Mucosa of descending colon (tissue), 3 donors: ENCODE results near the gene ACBD4. TPM values are rescaled to one million over a fixed set of nuclear protein-coding genes. Genes with fewer than 3 reads are reported as not detected.

ENCODE experiments used
- ATAC-seq: fragments of 200-7000 bp; cut with Tn5 transposase; one replicate; pipeline ENCODE4 v1.9.1; 2020; ENCODE audit warnings: mild to moderate bottlenecking, moderate library complexity
- DNase-seq, 3 donors: peaks; one replicate each; pipeline ENCODE4 v3.0.0-alpha.2; 2020
- H3K36me3 ChIP-seq: fragments of 200-600 bp; one replicate; pipeline ENCODE4 v1.8.0; 2021; ENCODE audit warnings: low read depth, mild to moderate bottlenecking
- H3K4me1 ChIP-seq: fragments of 200-600 bp; one replicate; pipeline ENCODE4 v1.8.0; 2021; ENCODE audit warnings: low read depth, mild to moderate bottlenecking
- H3K4me3 ChIP-seq: fragments of 200-600 bp; one replicate; pipeline ENCODE4 v1.8.0; 2021; ENCODE audit warnings: mild to moderate bottlenecking
- H3K9me3 ChIP-seq: fragments of 200-600 bp; one replicate; pipeline ENCODE4 v1.8.0; 2021; ENCODE audit warnings: mild to moderate bottlenecking
- intact Hi-C, 2 donors: fragments of 100-400 bp; cut with DNase I in 1 of 2; cut with micrococcal nuclease in 1 of 2; formaldehyde crosslinking; loops; one replicate each; pipeline versions ENCODE4 v1.11.0 to v1.11.1; 2022; cut with DNase I, micrococcal nuclease
- total RNA-seq, 3 donors: library from RNA; stranded (reverse); fragmentation: NEBNext Ultra II Directional in 2 of 3; extraction: Animal tissue kit (Norgen Biotek cat#: 25700) in 2 of 3; gene quantifications; one replicate each; pipeline versions ENCODE4 v1.2.1 to v1.2.4, GENCODE V29; 2021 to 2023
- TF ChIP-seq, protein P1 (sequence below): fragments of 200-600 bp; IDR thresholded peaks from one replicate; pipeline ENCODE4 v1.8.0; 2022; ENCODE audit warnings: antibody characterized with exemption, mild to moderate bottlenecking
- donor health status: DM: no; HTN: no; CAD: no; lungs with moderate emphysema.
- donor health status: DM: no; HTN: no; CAD: no.
- donor health status: DM: no; HTN: yes; CAD: no.

ACBD4 gene
- total RNA-seq, 3 donors from 2014 or later, result 18.1 to 28.7 (median 26.3) TPM

DNA sequence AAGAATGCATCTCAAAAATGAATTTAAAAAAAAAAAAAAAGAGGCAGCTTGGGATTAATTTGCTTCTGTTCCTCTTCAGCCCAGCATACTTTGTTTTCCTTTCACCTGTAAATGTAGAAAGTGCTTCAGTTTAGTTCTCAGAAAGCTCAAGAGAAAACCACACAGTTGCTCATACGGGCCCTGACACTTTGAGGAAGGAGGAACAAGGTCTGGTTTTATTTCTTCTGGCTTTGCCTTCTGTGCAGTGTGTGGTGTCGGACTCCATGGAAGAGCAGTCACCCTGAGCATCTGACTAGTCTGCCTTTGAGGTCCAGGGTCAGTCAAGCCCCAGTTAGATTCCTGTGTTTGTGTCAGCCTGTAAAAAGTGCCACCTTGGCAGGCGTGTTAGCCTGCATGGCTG lies 46.7 kb upstream of the ACBD4 start:
- Histone ChIP-seq H3K36me3 (peaks cover 5% of the 10 kb centered on the region), H3K9me3 (no peaks in the 10 kb centered on the region), H3K4me3 (no peak overlapping the region), H3K4me1 (peaks cover 15% of the 10 kb centered on the region)
- TF ChIP-seq, protein P1, sequence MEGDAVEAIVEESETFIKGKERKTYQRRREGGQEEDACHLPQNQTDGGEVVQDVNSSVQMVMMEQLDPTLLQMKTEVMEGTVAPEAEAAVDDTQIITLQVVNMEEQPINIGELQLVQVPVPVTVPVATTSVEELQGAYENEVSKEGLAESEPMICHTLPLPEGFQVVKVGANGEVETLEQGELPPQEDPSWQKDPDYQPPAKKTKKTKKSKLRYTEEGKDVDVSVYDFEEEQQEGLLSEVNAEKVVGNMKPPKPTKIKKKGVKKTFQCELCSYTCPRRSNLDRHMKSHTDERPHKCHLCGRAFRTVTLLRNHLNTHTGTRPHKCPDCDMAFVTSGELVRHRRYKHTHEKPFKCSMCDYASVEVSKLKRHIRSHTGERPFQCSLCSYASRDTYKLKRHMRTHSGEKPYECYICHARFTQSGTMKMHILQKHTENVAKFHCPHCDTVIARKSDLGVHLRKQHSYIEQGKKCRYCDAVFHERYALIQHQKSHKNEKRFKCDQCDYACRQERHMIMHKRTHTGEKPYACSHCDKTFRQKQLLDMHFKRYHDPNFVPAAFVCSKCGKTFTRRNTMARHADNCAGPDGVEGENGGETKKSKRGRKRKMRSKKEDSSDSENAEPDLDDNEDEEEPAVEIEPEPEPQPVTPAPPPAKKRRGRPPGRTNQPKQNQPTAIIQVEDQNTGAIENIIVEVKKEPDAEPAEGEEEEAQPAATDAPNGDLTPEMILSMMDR, result no peak
- ATAC-seq (no peak), DNase-seq (no peak)
- intact Hi-C loops, result no loop called here

DNA sequence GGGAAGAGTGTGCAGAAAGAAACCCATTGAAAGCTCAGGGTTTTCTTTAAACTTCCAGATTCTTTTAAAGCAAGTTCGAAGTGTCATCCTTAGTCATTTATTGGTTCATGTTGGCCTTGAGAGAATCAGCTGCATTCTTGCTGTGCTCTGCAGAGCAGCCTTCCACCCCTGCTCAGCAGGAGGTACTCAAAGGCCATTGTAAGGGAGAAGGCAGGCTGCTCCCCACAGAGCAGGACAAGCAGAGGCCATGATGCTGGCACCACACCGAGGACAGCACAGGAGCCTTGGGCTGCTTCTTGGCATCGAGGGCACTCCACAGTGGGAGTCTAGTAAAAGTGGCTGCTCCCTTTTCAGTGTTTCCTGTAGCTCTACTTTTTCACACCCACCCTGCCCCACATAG lies 44.8 kb upstream of the ACBD4 start:
- DNase-seq (no peak), ATAC-seq (no peak)
- Histone ChIP-seq H3K9me3 (no peaks in the 10 kb centered on the region), H3K36me3 (peaks cover 5% of the 10 kb centered on the region), H3K4me3 (no peak overlapping the region), H3K4me1 (peaks cover 15% of the 10 kb centered on the region)
- TF ChIP-seq, protein P1, result no peak
- intact Hi-C loops, result loop anchor here in 1 of 2 donors (10.0 kb wide), 1 partner anchor 166 kb away; no protein-coding TSS in a partner anchor

DNA sequence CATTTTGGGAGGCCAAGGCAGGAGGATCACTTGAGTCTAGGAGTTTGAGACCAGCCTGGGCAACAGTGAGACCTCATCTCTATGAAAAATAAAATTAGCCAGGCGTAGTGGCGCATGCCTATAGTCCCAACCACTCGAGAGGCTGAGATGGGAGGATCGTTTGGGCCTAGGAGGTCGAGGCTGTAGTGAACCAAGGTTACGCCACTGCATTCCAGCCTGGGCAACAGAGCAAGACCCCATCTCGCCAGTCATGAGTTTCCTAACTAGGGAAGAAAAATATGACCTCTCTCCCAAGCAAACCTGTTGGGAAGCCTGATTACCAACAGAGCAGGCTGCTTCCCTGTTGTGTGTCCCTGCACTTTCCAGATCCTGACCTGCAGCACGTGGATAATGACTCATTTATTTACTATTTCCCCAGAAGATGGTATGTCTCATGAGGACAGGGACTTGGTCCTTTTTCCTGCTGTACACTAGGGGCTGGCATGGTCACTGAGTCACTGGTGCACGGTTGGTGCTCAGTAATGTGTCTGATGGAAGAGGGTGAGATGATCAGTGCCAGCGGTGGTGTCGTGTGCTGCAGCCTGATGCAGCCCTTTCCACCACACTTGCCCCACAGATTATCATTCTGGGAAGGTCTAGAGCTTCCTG lies 43.6 kb upstream of the ACBD4 start:
- no peaks in the 10 kb centered on the region for H3K9me3 ChIP-seq
- peaks cover 14% of the 10 kb centered on the region for H3K4me1 ChIP-seq
- H3K36me3 ChIP-seq, result peaks cover 5% of the 10 kb centered on the region
- TF ChIP-seq, protein P1, result no peak
- intact Hi-C loops, result loop anchor here in 1 of 2 donors (10.0 kb wide), 1 partner anchor 167 kb away; no protein-coding TSS in a partner anchor
- no peak overlapping the region for H3K4me3 ChIP-seq
- no peak for DNase-seq
- no peak for ATAC-seq

DNA sequence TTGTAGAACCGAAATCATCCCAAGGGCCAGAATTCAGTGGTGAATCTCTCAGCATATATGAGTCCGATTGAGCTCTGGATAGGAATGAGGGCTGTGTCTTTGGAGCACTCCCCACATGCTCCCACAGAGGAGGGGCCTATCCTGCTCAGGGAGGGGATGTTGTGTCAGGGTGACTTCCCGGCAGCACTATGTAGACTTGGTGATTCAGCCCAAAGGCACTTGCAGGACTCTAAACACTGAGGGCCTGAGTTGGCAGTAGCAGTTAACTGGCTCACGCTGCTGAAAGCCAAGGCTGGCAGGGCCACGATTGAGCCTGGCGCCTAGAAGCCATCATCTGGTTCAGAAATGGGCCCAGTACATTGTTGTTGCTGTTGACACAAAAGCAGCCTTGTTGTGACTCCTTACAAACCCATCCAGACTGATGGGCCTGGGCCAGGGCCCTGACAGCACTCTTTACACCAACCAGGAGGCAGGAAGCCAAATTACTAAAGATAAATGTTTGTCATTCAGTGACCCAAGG lies 42.5 kb upstream of the ACBD4 start:
- intact Hi-C loops, result loop anchor here in 1 of 2 donors (10.0 kb wide), 1 partner anchor 168 kb away; no protein-coding TSS in a partner anchor
- peak; percentile 78 for ATAC-seq
- Histone ChIP-seq H3K36me3 (peaks cover 10% of the 10 kb centered on the region), H3K4me3 (no peak overlapping the region), H3K4me1 (peaks cover 3% of the 10 kb centered on the region), H3K9me3 (no peaks in the 10 kb centered on the region)
- TF ChIP-seq, protein P1, result no peak
- peak; percentile 49 to 70 (median 54) for DNase-seq

DNA sequence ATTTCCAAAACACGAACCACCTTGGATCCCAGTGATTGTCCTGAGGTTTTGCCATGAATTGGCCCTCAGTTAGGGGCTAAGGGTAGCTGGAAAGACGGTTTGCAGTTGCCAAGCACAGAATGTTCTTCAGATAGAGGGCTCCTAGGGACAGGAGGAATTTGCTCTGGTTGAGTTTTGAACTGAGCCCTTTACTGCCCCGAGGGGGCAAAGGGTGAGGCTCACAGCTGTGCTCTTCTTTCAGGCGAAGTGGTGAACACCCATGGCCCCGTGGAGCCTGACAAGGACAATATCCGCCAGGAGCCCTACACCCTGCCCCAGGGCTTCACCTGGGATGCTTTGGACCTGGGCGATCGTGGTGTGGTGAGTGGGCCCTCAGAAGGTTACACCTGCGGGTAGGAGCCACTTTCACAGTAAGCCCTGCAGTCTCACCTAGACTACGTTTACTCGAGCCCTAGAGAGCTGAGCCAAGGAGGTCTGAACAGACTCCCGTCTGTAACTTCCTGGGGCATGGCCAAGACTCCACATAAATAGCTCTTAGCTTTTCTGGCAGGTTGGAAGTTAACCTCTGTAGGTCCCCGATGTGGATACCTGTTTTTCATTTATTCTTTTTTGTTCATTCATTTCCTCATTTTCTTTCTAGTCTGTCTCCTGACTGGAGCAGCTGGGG lies 41.9 kb upstream of the ACBD4 start:
- Histone ChIP-seq H3K4me1 (no peaks in the 10 kb centered on the region), H3K36me3 (peaks cover 10% of the 10 kb centered on the region), H3K9me3 (no peaks in the 10 kb centered on the region), H3K4me3 (no peak overlapping the region)
- intact Hi-C loops, result loop anchor here in 1 of 2 donors (10.0 kb wide), 1 partner anchor 169 kb away; no protein-coding TSS in a partner anchor
- DNase-seq, result no peak
- peak; percentile 27 for ATAC-seq
- TF ChIP-seq, protein P1, result no peak
